GM23338 (cell line): ENCODE results near the gene PARVA. TPM values are rescaled to one million over a fixed set of nuclear protein-coding genes. Genes with fewer than 3 reads are reported as not detected.

Experiments used
- CTCF ChIP-seq, 2 experiments: fragments of 200-600 bp in 1 of 2; sonication (generic) in 1 of 2; conservative IDR thresholded peaks; 2 replicates each; pipeline versions ENCODE4 v1.5.1 to v1.6.1; 2016 to 2017; ENCODE audit warnings: antibody characterized with exemption in 2 of 2, low read depth in 2 of 2, mild to moderate bottlenecking in 2 of 2, moderate library complexity in 1 of 2
- REST ChIP-seq: IDR thresholded peaks from one replicate; pipeline ENCODE4 v1.6.1; 2018; ENCODE audit warnings: antibody characterized with exemption; ENCODE audit not compliant: unreplicated experiment
- ZNF462 ChIP-seq: fragments of 250-450 bp; sonication (Bioruptor Pico); IDR thresholded peaks from 2 replicates; pipeline ENCODE4 v1.5.0; 2020; ENCODE audit warnings: mild to moderate bottlenecking, moderate library complexity
- polyA plus RNA-seq: library from polyadenylated mRNA; unstranded; fragments of >200 nt; fragmentation: Nextera tagmentation; extraction: Ambion mirVana; gene quantifications from 2 replicates; pipeline ENCODE4 v1.2.1, GENCODE V29; 2016
- total RNA-seq: library from RNA; depleted of rRNA; stranded (reverse); fragments of >200 nt; shearing (Covaris generic); gene quantifications from 2 replicates; pipeline ENCODE4 v1.2.3, GENCODE V29; 2014

Gene PARVA
- total and polyA plus RNA-seq, 2 experiments from 2014 or later: 5.8 to 6.9 TPM

- no peak for TF ChIP-seq ZNF462 (CRISPR knock-in tag)
- no peak for TF ChIP-seq CTCF (conservative IDR thresholded peaks at IDR 0.05; ENCODE audit: low read depth in 2 of 2)
- TF ChIP-seq REST: no peak
These were observed 162.8 kb downstream of the PARVA start (continued) for GRCh38 chr11:12540075-12540680.
